ENCODE results near the gene CHD6.

Gene CHD6

GRCh38 chr20:41592516-41593216 is 25.5 kb downstream of the CHD6 start:
- DNase-seq (ENCODE audit: low spot score): no peak

GRCh38 chr20:41587956-41588355 is 30.2 kb downstream of the CHD6 start:
- no peak for DNase-seq (ENCODE audit: low spot score)

GRCh38 chr20:41587523-41587922 is 30.7 kb downstream of the CHD6 start:
- no peak for DNase-seq (ENCODE audit: low spot score)

GRCh38 chr20:41586772-41587171 is 31.4 kb downstream of the CHD6 start:
- no peak for DNase-seq (ENCODE audit: low spot score)

GRCh38 chr20:41580350-41580749 is 37.8 kb downstream of the CHD6 start:
- no peak for DNase-seq (ENCODE audit: low spot score)

- no peak for DNase-seq (ENCODE audit: low spot score)
Measured at GRCh38 chr20:41577129-41578009, 40.8 kb downstream of the CHD6 start.

- no peak for DNase-seq (ENCODE audit: low spot score)
Measured at GRCh38 chr20:41575412-41575811, 42.8 kb downstream of the CHD6 start.

- DNase-seq (ENCODE audit: low spot score): no peak
Measured at GRCh38 chr20:41574802-41575389, 43.3 kb downstream of the CHD6 start.

GRCh38 chr20:41573955-41574354 is 44.2 kb downstream of the CHD6 start:
- DNase-seq (ENCODE audit: low spot score): no peak

GRCh38 chr20:41572010-41572572 is 46.1 kb downstream of the CHD6 start:
- no peak for DNase-seq (ENCODE audit: low spot score)

- no peak for DNase-seq (ENCODE audit: low spot score)
Measured at GRCh38 chr20:41571006-41571405, 47.2 kb downstream of the CHD6 start.

- no peak for DNase-seq (ENCODE audit: low spot score)
Measured at GRCh38 chr20:41570557-41570956, 47.6 kb downstream of the CHD6 start.

GRCh38 chr20:41567615-41568014 is 50.6 kb downstream of the CHD6 start:
- no peak for DNase-seq (ENCODE audit: low spot score)

- no peak for DNase-seq (ENCODE audit: low spot score)
Measured at GRCh38 chr20:41566896-41567527, 51.2 kb downstream of the CHD6 start.

GRCh38 chr20:41563087-41563486 is 55.1 kb downstream of the CHD6 start:
- no peak for DNase-seq (ENCODE audit: low spot score)

- DNase-seq (ENCODE audit: low spot score): no peak
Measured at GRCh38 chr20:41560970-41561369, 57.2 kb downstream of the CHD6 start.

- no peak for DNase-seq (ENCODE audit: low spot score)
Measured at GRCh38 chr20:41559658-41560057, 58.5 kb downstream of the CHD6 start.

- no peak for DNase-seq (ENCODE audit: low spot score)
Measured at GRCh38 chr20:41553142-41553879, 64.9 kb downstream of the CHD6 start.

GRCh38 chr20:41552295-41553068 is 65.7 kb downstream of the CHD6 start:
- DNase-seq (ENCODE audit: low spot score): no peak

- no peak for DNase-seq (ENCODE audit: low spot score)
Measured at GRCh38 chr20:41551011-41551705, 67.0 kb downstream of the CHD6 start.

Measured in pons (tissue), 1 donor.